Islet of Langerhans (tissue), 1 donor: ENCODE results near the gene IFTAP.
A peak's percentile ranks its signal among the peaks of the same experiment; 100 is the strongest.
"Not testable (repeated sequence)": the region's sequence is repeated elsewhere in the genome, so short reads cannot be mapped to it uniquely, and the experiment has no call there.

Experiments used
- FAIRE-seq: peaks from one replicate; lab custom pipeline; 2011; peaks lifted over from hg19 to GRCh38; lab: Jason Lieb, UNC

Gene IFTAP

GRCh38 chr11:36594316-36594989 lies at the start of gene IFTAP:
TSS of gene IFTAP (plus strand) at chr11:36594502. CDS start at chr11:36610104, 15,602 bp downstream.
- FAIRE-seq = peak; percentile 99

- no peak for FAIRE-seq
These were observed 43.8 kb upstream of the IFTAP start for GRCh38 chr11:36550385-36551115.

- not testable (repeated sequence) for FAIRE-seq
These were observed 36.9 kb upstream of the IFTAP start for GRCh38 chr11:36557390-36557789.

- FAIRE-seq = no peak
These were observed 36.3 kb upstream of the IFTAP start for GRCh38 chr11:36557991-36558390.

GRCh38 chr11:36558571-36559413 lies 35.5 kb upstream of the IFTAP start:
- no peak for FAIRE-seq

- FAIRE-seq = peak; percentile 98
These were observed 29.8 kb upstream of the IFTAP start for GRCh38 chr11:36564376-36565030.

GRCh38 chr11:36565031-36565610 lies 29.2 kb upstream of the IFTAP start:
- FAIRE-seq = no peak

- FAIRE-seq = no peak
These were observed 27.8 kb upstream of the IFTAP start for GRCh38 chr11:36566407-36567053.

- no peak for FAIRE-seq
These were observed 26.6 kb upstream of the IFTAP start, which contains the start of gene RAG1 for GRCh38 chr11:36567694-36568093. TSS of gene RAG1 (plus strand) at chr11:36568007. CDS start at chr11:36573305, 5,298 bp downstream.

GRCh38 chr11:36569095-36569494 lies 25.2 kb upstream of the IFTAP start:
- FAIRE-seq = no peak

GRCh38 chr11:36574486-36574885 lies 19.8 kb upstream of the IFTAP start:
- no peak for FAIRE-seq

- no peak for FAIRE-seq
These were observed 16.9 kb upstream of the IFTAP start for GRCh38 chr11:36577373-36577772.

GRCh38 chr11:36577859-36578258 lies 16.4 kb upstream of the IFTAP start:
- FAIRE-seq = no peak

- no peak for FAIRE-seq
These were observed 15.8 kb upstream of the IFTAP start for GRCh38 chr11:36578458-36578857.

- FAIRE-seq = no peak
These were observed 12.8 kb upstream of the IFTAP start for GRCh38 chr11:36581536-36581935.

- no peak for FAIRE-seq
These were observed 10.6 kb upstream of the IFTAP start for GRCh38 chr11:36583667-36584066.

GRCh38 chr11:36586543-36586942 lies 7.8 kb upstream of the IFTAP start:
- no peak for FAIRE-seq

GRCh38 chr11:36588099-36588498 lies 6.2 kb upstream of the IFTAP start:
- FAIRE-seq = no peak

- FAIRE-seq = no peak
These were observed 3.8 kb upstream of the IFTAP start for GRCh38 chr11:36590513-36590912.

GRCh38 chr11:36591433-36591832 lies 2.9 kb upstream of the IFTAP start:
- no peak for FAIRE-seq

GRCh38 chr11:36596880-36597279 lies 2.6 kb downstream of the IFTAP start:
- FAIRE-seq = no peak
